ENCODE results near the gene ZFP36. TPM values are rescaled to one million over a fixed set of nuclear protein-coding genes. Genes with fewer than 3 reads are reported as not detected.

The ZFP36 gene
- total RNA-seq, 2 experiments from 2014 or later: 74.6 to 80.3 TPM

GRCh38 chr19:39444598-39445195 is 38.0 kb downstream of the ZFP36 start:
- POLR2A ChIA-PET: interaction anchor here (0.8 to 6.1 kb wide), 15 partner anchors 11 to 94 kb away, joined by 3 to 137 read pairs (median 3); partner anchors contain the start of genes DLL3, EID2B, RPS16 and SELENOV
- H3K36me3 Mint-ChIP-seq (ENCODE audit: low read depth): peaks cover 54% of the 10 kb centered on the region

GRCh38 chr19:39445196-39446111 is 38.8 kb downstream of the ZFP36 start, which contains the start of gene SUPT5H:
Gene SUPT5H, plus strand, starts transcription at chr19:39445582. Its CDS starts 309 bp downstream, at chr19:39445891.
- Mint-ChIP-seq H3K36me3 (ENCODE audit: low read depth) (peaks cover 59% of the 10 kb centered on the region), H3K9me3 (peaks cover 2% of the 10 kb centered on the region), H3K4me1 (ENCODE audit: low read depth) (peaks cover 40% of the 10 kb centered on the region), H3K27ac (peak within 1 kb of the TSS; percentile 99), H3K27me3 (no peaks in the 10 kb centered on the region), H3K4me3 (peak within 1 kb of the TSS; percentile 100)
- DNase-seq: peak; percentile 99
- no peak for TF ChIP-seq CTCF (IDR thresholded peaks at IDR 0.05)
- POLR2A ChIA-PET: interaction anchor here (0.7 to 6.1 kb wide), 20 partner anchors 8 to 94 kb away, joined by 3 to 137 read pairs (median 3); partner anchors contain the start of genes DLL3, EID2B, RPS16 and SELENOV
- ATAC-seq: peak; percentile 93
- CTCF ChIA-PET: interaction anchor here (1.0 to 2.9 kb wide), 4 partner anchors 10 to 87 kb away, joined by 3 to 12 read pairs (median 6); partner anchors contain the start of genes EID2B and RPS16
- intact Hi-C loops (cut with micrococcal nuclease): loop anchor here (1.0 to 5.0 kb wide), 2 partner anchors 9 to 77 kb away; no protein-coding TSS in a partner anchor

More at GRCh38 chr19:39444598-39445195, 38.0 kb downstream of the ZFP36 start:
- DNase-seq (no peak), ATAC-seq (no peak)
- CTCF ChIA-PET: interaction anchor here (1.0 to 1.7 kb wide), 4 partner anchors 9 to 88 kb away, joined by 3 to 7 read pairs (median 4); partner anchors contain the start of genes EID2B and RPS16
- H3K4me1 Mint-ChIP-seq (ENCODE audit: low read depth): peaks cover 39% of the 10 kb centered on the region
- intact Hi-C loops (cut with micrococcal nuclease): loop anchor here (1.0 to 5.0 kb wide), 3 partner anchors 8 to 88 kb away; partner anchors contain the start of gene EID2B
- TF ChIP-seq CTCF (IDR thresholded peaks at IDR 0.05): no peak
- H3K27ac Mint-ChIP-seq: peak overlapping the region; percentile 99
- peak overlapping the region; percentile 100 for H3K4me3 Mint-ChIP-seq
- H3K27me3 Mint-ChIP-seq: no peaks in the 10 kb centered on the region
- peaks cover 2% of the 10 kb centered on the region for H3K9me3 Mint-ChIP-seq

- Mint-ChIP-seq H3K4me1 (ENCODE audit: low read depth) (peaks cover 47% of the 10 kb centered on the region), H3K27me3 (no peaks in the 10 kb centered on the region), H3K27ac (peak overlapping the region; percentile 99), H3K36me3 (ENCODE audit: low read depth) (peaks cover 62% of the 10 kb centered on the region), H3K4me3 (peak overlapping the region; percentile 100), H3K9me3 (peaks cover 2% of the 10 kb centered on the region)
- CTCF ChIA-PET: interaction anchor here (0.9 to 2.9 kb wide), 3 partner anchors 28 to 86 kb away, joined by 4 to 12 read pairs (median 7); partner anchors contain the start of gene EID2B
- DNase-seq (peak; percentile 24), ATAC-seq (no peak)
- POLR2A ChIA-PET: interaction anchor here (0.8 to 6.1 kb wide), 16 partner anchors 9 to 93 kb away, joined by 3 to 137 read pairs (median 4); partner anchors contain the start of genes EID2, EID2B and RPS16
- intact Hi-C loops (cut with micrococcal nuclease): loop anchor here (5.0 kb wide), 1 partner anchor 76 kb away; no protein-coding TSS in a partner anchor
- no peak for TF ChIP-seq CTCF (IDR thresholded peaks at IDR 0.05)
These were observed 39.9 kb downstream of the ZFP36 start for GRCh38 chr19:39446365-39447084.

GRCh38 chr19:39448271-39448670 is 41.6 kb downstream of the ZFP36 start:
- DNase-seq: peak; percentile 76
- Mint-ChIP-seq H3K36me3 (ENCODE audit: low read depth) (peaks cover 75% of the 10 kb centered on the region), H3K9me3 (peaks cover 2% of the 10 kb centered on the region), H3K4me3 (peak overlapping the region; percentile 100), H3K27ac (peak overlapping the region; percentile 99), H3K27me3 (no peaks in the 10 kb centered on the region), H3K4me1 (ENCODE audit: low read depth) (peaks cover 61% of the 10 kb centered on the region)
- intact Hi-C loops (cut with micrococcal nuclease): loop anchor here (5.0 kb wide), 1 partner anchor 74 kb away; no protein-coding TSS in a partner anchor
- ChIA-PET POLR2A (interaction anchor here (0.9 to 6.1 kb wide), 8 partner anchors 9 to 91 kb away, joined by 3 to 137 read pairs (median 6); partner anchors contain the start of genes EID2, MED29, PAF1 and RPS16), CTCF (interaction anchor here (1.0 to 2.9 kb wide), 3 partner anchors 13 to 28 kb away, joined by 3 to 12 read pairs (median 4); partner anchors contain the start of gene RPS16)
- TF ChIP-seq CTCF (IDR thresholded peaks at IDR 0.05): no peak
- no peak for ATAC-seq

Data from activated CD8-positive, alpha-beta T cell treated with anti-CD3 and anti-CD28 coated beads for 36 hours (primary cell).